ENCODE data around the gene KDM4E. TPM values are rescaled to one million over a fixed set of nuclear protein-coding genes. Genes with fewer than 3 reads are reported as not detected.

Gene KDM4E
- total and polyA plus RNA-seq, 9 of the 15 experiments (the other 6 are each of a cell fraction or from before 2014, with no cell fraction given): 0.04 TPM; not detected in 8

- Histone ChIP-seq H2AFZ (ENCODE audit: low read depth, low read length) (peak overlapping the region; percentile 95), H3K9ac (ENCODE audit: insufficient read depth in 1 of 2, low read depth in 2 of 2, low read length in 2 of 2) (peak overlapping the region; percentile 96 to 100), H3K27ac (ENCODE audit: extremely low read depth, low read depth, low read length) (peak overlapping the region; percentile 94), H3K9me1 (ENCODE audit: control insufficient read depth, insufficient read depth, low read length) (no peaks in the 10 kb centered on the region), H3K4me1 (replicated peaks in 1 of 2; ENCODE audit: control insufficient read depth in 2 of 2, insufficient read depth in 2 of 2, low read length in 2 of 2) (peaks cover 0 to 5% of the 10 kb centered on the region in 2 experiments; a peak in 3 of 5 replicates), H4K20me1 (replicated peaks; ENCODE audit: control insufficient read depth, insufficient read depth, low read length) (no peaks in the 10 kb centered on the region), H3K4me3 (peak overlapping the region; percentile 86), H3K4me2 (ENCODE audit: insufficient read depth, low read length) (peak overlapping the region; percentile 97), H3K27me3 (ENCODE audit: control insufficient read depth in 2 of 2, insufficient read depth in 2 of 2, low read length in 2 of 2) (no peaks in the 10 kb centered on the region), H3K36me3 (ENCODE audit: control insufficient read depth, insufficient read depth, low read length) (peaks cover 9% of the 10 kb centered on the region; the same call in 2 of the 3 replicates), H3K79me2 (ENCODE audit: control insufficient read depth, insufficient read depth, low read length) (peaks cover 38% of the 10 kb centered on the region), H3K9me3 (replicated peaks; ENCODE audit: control insufficient read depth, insufficient read depth, low read depth, low read length) (no peaks in the 10 kb centered on the region)
- POLR2A ChIA-PET: interaction anchor here (0.6 to 3.7 kb wide), 28 partner anchors 9 to 1275 kb away, joined by 3 to 29 read pairs (median 4); partner anchors contain the start of gene ENDOD1
- CTCF ChIA-PET (ENCODE audit: low intra/inter-chr PET ratio): no interaction called here
- in situ Hi-C loops (cut with MboI) (no loop called here), intact Hi-C loops (cut with micrococcal nuclease) (loop anchor here (5.0 to 10.0 kb wide), 4 partner anchors 95 to 698 kb away; partner anchors contain the start of genes CWC15, KDM4D and SESN3)
- WGBS (ENCODE audit: insufficient coverage, low coverage, missing lambda C conversion rate): under 1% methylated on average over 74 of the region's 98 CpGs
- ATAC-seq (peak; percentile 87), FAIRE-seq (peak; percentile 35), DNase-seq (ENCODE audit: extremely low read depth in 1 of 4, low spot score in 3 of 4) (peak; percentile 64 to 88 (median 68))
- no TSS peak for BruUV-seq (replicated peaks)
- TF ChIP-seq CCNT2 (IDR thresholded peaks at IDR 0.05; ENCODE audit: borderline replicate concordance, extremely low read depth, insufficient read length, low read depth, low read length) (peak; percentile 42), ZBTB1 (CRISPR knock-in tag; IDR thresholded peaks at IDR 0.05; ENCODE audit: borderline replicate concordance, low read depth) (peak; percentile 87; the same call in 1 of the 2 replicates), NCOA1 (IDR thresholded peaks at IDR 0.05; ENCODE audit: low read depth) (no peak), NONO (IDR thresholded peaks at IDR 0.05; ENCODE audit: low read depth in 2 of 2, low read length in 1 of 2) (peak; percentile 44 to 78), RB1 (IDR thresholded peaks at IDR 0.05; ENCODE audit: low read depth) (peak; percentile 47; the same call in 1 of the 2 replicates), BACH1 (tag; IDR thresholded peaks at IDR 0.05) (no peak), ZBTB33 (CRISPR knock-in tag; IDR thresholded peaks at IDR 0.05) (peak; percentile 61), NCOA2 (IDR thresholded peaks at IDR 0.05; ENCODE audit: partially characterized antibody in 2 of 2) (no peak), VEZF1 (CRISPR knock-in tag; IDR thresholded peaks at IDR 0.05) (peak; percentile 74), NR2C2 (CRISPR knock-in tag; IDR thresholded peaks at IDR 0.05) (peak; percentile 70; the same call in 1 of the 2 replicates), NR2C2 (tag; IDR thresholded peaks at IDR 0.05) (peak; percentile 70)
- TF ChIP-seq, protein P1, sequence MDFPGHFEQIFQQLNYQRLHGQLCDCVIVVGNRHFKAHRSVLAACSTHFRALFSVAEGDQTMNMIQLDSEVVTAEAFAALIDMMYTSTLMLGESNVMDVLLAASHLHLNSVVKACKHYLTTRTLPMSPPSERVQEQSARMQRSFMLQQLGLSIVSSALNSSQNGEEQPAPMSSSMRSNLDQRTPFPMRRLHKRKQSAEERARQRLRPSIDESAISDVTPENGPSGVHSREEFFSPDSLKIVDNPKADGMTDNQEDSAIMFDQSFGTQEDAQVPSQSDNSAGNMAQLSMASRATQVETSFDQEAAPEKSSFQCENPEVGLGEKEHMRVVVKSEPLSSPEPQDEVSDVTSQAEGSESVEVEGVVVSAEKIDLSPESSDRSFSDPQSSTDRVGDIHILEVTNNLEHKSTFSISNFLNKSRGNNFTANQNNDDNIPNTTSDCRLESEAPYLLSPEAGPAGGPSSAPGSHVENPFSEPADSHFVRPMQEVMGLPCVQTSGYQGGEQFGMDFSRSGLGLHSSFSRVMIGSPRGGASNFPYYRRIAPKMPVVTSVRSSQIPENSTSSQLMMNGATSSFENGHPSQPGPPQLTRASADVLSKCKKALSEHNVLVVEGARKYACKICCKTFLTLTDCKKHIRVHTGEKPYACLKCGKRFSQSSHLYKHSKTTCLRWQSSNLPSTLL (IDR thresholded peaks at IDR 0.05): no peak
- TF ChIP-seq, protein P2, sequence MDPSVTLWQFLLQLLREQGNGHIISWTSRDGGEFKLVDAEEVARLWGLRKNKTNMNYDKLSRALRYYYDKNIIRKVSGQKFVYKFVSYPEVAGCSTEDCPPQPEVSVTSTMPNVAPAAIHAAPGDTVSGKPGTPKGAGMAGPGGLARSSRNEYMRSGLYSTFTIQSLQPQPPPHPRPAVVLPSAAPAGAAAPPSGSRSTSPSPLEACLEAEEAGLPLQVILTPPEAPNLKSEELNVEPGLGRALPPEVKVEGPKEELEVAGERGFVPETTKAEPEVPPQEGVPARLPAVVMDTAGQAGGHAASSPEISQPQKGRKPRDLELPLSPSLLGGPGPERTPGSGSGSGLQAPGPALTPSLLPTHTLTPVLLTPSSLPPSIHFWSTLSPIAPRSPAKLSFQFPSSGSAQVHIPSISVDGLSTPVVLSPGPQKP (CRISPR knock-in tag; IDR thresholded peaks at IDR 0.05): no peak
These were observed 42.2 kb downstream of the KDM4E start for GRCh38 chr11:95067039-95067840.

Measured in K562 (cell line).